Fibroblast of skin of back (primary cell): ENCODE measurements around the gene FOXK2. TPM values are rescaled to one million over a fixed set of nuclear protein-coding genes. Genes with fewer than 3 reads are reported as not detected.
A peak's percentile ranks its signal among the peaks of the same experiment; 100 is the strongest.

Experiments used
- DNase-seq: peaks from one replicate; pipeline ENCODE4 v3.0.0-alpha.2; 2013
- polyA plus RNA-seq, 2 experiments: library from polyadenylated mRNA; unstranded; fragments of 120-200 nt; gene quantifications; one replicate each; pipeline ENCODE4 v1.2.1, GENCODE V29; 2013; ENCODE audit not compliant: insufficient read length in 2 of 2

Gene FOXK2
- 40.6 TPM for polyA plus RNA-seq (2013, experiment 1 of 2; ENCODE audit: insufficient read length)
- 41.3 TPM for polyA plus RNA-seq (2013, experiment 2 of 2; ENCODE audit: insufficient read length)

GRCh38 chr17:82518826-82519810 is at the start of gene FOXK2:
Gene FOXK2, plus strand, starts transcription at chr17:82519732. Its CDS starts 157 bp downstream, at chr17:82519889.
- DNase-seq = peak; percentile 95

DNA sequence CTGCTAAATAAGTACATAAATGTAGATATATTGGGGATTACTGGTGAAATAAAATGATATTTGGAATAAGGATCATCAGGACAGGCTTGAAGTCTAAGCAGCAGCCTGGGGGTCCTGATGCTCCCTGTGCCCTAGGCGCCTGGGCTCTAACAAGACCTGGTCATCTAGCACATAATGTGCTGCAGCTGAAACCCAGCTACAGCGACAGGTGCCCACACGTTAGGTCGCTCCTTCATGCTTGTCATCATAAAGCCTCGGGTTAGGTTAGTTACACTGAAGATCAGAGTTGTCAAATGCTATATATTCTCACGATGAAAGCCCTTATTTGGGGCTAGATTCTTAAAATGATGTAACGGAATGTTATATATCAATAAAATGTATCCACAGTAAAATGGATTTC is 49.5 kb upstream of the FOXK2 start:
- DNase-seq = no peak

DNA sequence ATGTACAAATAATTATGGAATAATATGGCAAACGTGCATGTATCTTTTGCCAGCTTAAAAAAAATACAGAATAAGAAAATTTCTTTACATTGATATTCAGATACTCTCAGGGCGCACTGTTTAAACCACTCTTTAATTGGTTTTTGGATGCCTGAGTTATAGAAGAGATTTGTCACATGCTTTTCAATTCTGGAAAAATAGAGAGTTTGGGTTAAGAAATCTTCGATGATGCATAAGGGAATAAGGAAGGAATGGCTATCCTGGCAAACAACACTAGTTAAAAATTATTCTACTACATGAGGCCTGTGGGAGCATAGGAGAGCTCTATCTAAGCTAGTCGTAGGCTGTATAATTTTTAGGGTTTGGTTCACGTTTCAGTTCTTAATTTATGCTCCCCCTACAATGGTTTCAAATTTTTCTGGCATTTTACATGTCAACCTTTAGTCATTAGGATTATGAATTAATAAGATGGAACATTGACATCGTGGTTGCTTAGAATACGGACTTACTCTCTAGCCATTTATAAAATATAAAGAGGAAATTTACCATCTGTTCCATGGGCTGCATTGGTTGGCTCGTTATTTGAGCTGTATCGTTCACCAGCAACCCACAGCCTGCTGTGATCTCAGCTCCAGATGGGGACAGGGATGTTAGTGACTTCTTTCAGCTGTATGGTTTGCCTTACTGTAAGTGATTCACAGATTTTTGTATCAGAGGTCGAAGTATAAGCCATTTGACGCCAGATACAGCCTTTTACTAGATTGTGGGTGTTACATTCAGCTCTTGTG is 45.1 kb upstream of the FOXK2 start:
- DNase-seq = no peak

DNA sequence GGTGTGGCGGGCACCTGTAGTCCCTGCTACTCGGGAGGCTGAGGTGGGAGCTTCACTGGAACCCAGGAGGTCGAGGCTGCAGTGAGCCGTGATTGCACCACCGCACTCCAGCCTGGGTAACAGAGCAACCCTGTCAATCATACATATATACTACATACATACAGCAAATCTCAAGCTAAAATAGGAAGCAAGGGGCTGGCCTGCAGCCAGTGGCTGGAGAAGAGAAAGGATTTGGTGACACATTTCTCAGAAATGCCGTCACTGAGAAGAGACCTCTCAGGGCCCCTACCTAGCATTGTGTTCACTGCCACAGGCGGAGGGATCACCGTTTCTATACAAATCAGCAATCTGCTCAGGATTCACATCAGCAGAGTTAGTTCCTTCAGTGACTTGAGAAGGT is 44.1 kb upstream of the FOXK2 start:
- DNase-seq = peak; percentile 63

GRCh38 chr17:82477934-82478333 is 41.6 kb upstream of the FOXK2 start:
- DNase-seq = no peak

DNA sequence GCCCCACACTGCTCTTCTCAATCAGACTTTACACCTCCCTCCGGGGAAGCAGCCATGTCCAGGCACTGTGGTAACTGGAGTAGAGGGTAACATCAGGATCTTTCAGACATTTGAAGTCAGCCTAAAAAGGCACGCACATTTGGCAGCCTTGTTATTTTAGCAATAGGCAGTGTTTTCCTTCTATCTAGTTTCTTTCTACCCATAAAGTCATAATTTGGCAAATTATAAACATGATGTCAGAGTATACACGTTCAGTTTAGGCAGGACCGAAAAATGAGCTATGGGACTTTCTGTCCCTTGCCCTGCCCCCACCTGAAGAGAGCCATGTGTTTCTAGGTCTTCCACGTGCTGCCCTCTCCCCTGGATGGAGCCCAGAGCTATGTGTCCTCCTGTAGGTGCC is 39.9 kb upstream of the FOXK2 start:
- DNase-seq = no peak

GRCh38 chr17:82480318-82480717 is 39.2 kb upstream of the FOXK2 start:
- no peak for DNase-seq

GRCh38 chr17:82483204-82483660 is 36.3 kb upstream of the FOXK2 start:
- no peak for DNase-seq

DNA sequence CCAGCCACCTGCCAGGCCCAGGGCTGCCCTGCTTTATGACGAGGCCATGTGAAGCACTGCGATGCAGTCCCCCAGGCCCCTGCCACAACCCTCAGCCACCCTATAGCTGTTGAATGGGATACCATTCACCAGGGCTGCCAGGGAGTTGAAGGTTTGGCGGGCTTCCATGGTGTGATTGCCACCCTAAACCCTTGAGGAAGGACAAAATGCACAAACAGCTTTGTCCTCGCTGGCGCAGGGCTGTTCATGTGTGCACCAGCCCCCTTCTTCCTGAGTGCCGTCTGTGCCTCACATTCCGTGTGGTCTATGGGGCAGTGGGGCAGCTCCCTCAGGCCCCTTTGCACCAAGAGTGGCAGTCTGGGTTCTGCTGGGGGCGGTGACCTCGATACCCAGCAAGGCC is 35.7 kb upstream of the FOXK2 start:
- no peak for DNase-seq

- no peak for DNase-seq
Measured at GRCh38 chr17:82486231-82487094, 33.1 kb upstream of the FOXK2 start.

GRCh38 chr17:82487910-82488309 is 31.6 kb upstream of the FOXK2 start:
- no peak for DNase-seq

GRCh38 chr17:82489117-82489516 is 30.4 kb upstream of the FOXK2 start:
- peak; percentile 62 for DNase-seq

GRCh38 chr17:82489851-82490511 is 29.6 kb upstream of the FOXK2 start:
- DNase-seq = no peak

DNA sequence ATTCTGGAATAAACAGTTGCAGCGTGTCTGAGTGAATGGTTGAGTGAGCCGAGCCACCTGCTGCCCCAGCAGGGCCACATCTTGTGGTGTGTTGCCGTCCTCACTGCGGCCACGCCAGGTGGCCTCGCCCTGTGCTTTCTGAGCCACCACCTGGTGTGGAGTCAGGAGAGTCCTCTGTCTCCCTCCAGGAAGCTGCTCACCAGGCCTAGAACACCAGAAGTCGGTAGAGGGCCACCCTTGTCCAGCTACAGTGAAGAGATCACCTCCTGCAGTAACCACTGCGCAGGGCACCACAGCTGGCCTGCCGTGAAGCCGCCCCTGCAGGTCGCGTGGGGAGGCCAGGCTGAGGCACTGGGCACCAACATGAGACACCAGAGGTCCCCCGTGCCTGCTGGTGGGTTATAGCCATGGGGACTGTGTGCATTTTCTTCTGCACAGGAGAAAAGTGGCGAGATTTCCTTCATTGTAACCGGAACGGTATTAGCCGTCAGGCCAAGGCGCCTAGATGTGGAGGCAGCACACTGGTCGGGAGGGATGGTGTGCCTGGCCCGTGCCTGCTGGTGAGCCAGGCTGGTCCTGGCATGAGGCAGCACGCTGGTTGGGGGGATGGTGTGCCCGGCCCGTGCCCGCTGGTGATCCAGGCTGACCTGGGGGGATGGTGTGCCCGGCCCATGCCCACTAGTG is 28.9 kb upstream of the FOXK2 start:
- DNase-seq = no peak

DNA sequence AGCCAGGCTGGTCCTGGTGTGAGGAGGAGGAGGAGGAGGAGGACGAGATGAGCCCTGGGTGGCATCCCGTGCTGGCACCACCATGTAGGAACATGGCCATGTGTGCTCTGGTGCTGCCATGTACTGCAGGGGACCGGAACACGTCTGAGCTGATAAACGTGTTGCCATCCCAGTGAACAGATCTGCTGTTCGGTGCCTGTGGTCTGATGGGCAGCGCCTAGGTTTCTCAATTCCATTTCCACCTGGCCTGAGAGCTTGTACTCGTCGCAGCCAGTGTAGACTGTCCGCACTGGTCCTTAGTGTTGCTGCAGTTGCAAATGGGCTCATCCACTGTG is 28.4 kb upstream of the FOXK2 start:
- no peak for DNase-seq

DNA sequence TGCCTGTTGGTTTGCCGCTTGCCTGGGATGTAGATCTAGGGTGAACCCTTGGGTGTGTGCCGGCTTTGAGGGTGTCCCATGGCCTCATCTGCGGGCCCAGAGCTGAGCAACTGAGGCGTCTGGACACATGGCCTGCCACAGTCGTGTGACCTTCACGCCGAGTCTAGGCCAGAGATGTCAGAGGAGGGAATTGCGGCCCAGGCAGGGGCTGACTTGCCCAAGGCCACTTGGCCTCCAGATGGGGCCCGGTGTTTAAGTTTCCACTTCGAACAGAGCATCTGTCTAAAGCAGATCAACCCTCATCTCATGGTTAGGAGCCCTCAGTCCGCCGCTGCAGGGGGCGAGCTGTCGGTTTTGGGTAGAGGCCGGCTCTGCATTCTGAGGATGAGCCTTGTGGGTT is 28.0 kb upstream of the FOXK2 start:
- DNase-seq = no peak

DNA sequence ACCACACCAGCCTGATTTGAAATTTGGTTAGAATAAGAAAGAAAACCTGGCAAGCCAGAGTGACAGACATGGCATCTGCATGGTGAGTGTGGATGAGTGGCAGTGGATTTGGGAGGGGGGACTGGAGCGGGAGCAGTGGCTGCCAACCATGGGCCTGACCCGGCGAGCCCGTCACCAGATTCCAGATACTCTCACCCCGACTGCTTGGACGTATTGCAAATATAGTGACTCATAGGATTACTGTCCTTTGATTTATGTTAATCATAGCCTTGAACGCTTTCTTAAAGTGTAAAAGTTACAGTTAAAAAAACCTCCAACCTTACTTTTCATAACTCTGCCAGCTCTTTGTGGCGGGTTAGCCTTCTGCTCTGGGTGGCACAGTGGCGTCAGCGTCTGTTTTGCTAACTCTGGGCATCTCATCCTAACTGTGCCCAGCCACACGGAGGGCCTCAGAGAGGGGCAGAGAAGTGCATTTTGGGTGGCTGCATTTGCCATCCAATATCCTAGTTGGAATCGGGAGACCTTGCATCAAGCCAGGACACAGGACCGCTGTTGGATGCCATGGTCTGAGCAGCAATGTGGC is 26.8 kb upstream of the FOXK2 start:
- DNase-seq = peak; percentile 69

DNA sequence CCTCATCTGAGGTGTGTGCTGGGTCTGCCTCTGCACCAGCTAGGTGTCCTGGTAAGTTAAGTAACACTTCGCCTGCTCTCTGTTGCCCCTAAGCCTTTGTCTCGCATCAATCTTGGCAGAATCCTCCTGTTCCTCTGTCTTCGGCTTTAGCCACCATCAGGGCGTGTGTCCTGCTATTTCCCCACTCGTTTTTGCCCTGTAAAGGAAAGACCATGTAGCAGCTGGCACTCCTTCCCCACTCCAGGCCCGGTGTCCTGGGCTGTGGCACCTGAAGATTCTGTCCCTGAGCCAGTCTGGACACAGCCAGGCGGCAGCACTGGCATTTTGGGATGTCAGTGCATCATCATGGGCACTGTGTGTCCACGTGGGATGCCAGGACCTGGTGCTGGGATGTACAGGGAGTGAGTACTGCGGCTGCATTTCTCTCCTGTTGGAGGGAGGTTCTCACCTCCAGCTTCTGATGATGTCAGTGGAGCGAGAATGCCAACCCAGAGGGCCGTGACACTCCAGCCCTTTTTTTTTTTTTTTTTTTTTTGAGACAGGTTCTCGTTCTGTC is 26.2 kb upstream of the FOXK2 start:
- peak; percentile 4 for DNase-seq

DNA sequence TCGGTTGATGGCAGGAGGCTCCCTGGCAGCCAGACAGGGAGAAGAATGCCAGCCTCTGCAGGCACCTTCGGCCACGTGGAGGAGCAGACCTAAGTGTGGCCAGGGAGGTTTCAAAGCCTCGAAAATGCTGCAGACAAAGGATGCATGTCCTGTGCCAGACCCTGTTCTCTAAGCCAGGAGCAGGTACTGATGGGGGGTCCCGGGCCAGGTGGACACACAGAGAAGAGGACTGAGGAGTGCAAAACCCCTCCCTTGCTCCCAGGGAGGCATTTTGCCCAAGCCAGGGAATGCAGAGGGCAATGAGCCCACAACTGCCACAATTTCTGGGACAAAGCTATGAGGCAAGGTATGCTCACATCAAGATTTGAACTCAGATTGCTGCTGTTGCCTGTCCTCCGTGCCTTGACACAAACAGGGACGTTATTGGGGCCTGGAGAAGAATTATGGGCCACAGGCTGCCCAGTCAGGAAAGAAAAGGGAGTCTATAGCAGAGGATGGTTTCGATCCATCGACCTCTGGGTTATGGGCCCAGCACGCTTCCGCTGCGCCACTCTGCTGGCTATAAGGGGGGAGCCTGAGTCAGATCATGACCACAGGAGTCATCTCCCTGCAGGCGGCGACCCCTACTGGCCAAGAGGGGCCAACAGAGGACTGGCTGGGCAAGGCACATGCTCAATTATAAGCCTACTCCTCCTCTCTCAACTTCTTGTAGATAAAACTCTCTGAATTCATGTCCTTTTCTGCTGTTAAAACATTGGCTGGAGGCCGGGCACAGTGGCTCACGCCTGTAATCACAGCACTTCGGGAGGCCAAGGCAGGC is 25.1 kb upstream of the FOXK2 start:
- DNase-seq = peak; percentile 98
